Activated CD4-positive, alpha-beta T cell treated with anti-CD3 and anti-CD28 coated beads, Interleukin-2, amount 50 U/mL, for 4 hours (primary cell): Measurements from ENCODE around the gene GALM.
"Not testable (repeated sequence)": the region's sequence is repeated elsewhere in the genome, so short reads cannot be mapped to it uniquely, and the experiment has no call there.

Experiments used
- DNase-seq, 2 experiments: peaks; one replicate each; pipeline ENCODE4 v3.0.0-alpha.2; 2020

Gene GALM

GRCh38 chr2:38665854-38666555 is at the start of gene GALM:
GALM (plus strand) TSS chr2:38666114; CDS start chr2:38666162, 48 bp downstream.
- peak in 1 of 2 experiments; percentile 21 for DNase-seq

DNA sequence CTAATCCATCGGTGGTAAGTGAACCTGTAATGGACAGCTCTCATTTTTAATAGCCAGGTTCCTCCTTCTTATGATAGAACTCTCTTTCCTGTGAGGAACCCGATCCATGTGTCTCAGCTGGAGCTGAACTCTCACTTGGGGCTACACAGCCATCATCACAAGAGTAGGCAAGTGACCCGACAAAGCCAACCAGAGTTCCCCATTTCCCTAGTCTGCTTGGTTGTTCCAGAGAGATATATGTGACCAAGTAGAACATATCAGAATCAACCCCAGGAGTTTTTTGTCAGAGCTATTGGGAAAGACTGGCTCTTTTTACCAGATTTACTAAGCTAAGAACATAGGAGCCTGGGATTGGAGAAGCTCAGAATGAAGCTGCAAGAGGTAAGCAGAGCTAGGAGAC is 48.6 kb upstream of the GALM start:
- no peak for DNase-seq

- no peak for DNase-seq
Measured at GRCh38 chr2:38619458-38620164, 46.3 kb upstream of the GALM start.

- no peak for DNase-seq
Measured at GRCh38 chr2:38620282-38620977, 45.5 kb upstream of the GALM start.

- no peak for DNase-seq
Measured at GRCh38 chr2:38621018-38621417, 44.9 kb upstream of the GALM start.

GRCh38 chr2:38622210-38622609 is 43.7 kb upstream of the GALM start:
- DNase-seq: no peak

DNA sequence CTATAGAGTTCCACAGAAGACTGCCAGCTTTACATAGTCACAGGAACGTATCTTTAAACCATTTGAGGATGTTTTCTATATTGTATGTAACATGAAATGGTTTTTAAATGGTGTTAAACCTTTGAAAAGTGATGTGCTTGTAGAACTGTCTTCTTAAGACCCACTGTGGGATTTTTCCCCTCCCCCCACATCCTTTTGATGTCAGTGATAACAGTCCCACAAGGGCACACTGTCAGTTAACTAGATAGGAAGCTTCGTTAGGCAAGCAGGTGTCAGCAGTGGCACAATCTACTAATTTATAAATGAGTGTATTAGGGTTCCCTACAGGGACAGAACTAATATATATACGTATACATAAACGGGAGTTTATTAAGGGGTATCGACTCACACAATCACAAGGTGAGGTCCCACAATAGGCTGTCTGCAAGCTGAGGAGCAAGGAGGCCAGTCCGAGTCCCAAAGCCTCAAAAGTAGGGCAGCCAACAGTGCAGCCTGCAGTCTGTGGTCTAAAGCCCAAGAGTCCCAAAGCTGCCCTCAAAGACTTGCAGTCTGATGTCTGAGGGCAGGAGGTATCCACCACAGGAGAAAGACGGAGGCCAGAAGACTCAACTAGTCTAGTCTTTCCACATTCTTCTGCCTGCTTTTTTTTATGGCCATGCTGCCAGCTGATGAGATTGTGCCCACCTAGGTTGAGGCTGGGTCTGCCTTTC is 39.4 kb upstream of the GALM start:
- DNase-seq: peak in 1 of 2 experiments; percentile 7

- no peak for DNase-seq
Measured at GRCh38 chr2:38627391-38627790, 38.5 kb upstream of the GALM start.

GRCh38 chr2:38629684-38630083 is 36.2 kb upstream of the GALM start:
- DNase-seq: no peak

GRCh38 chr2:38631976-38632375 is 33.9 kb upstream of the GALM start:
- no peak for DNase-seq

DNA sequence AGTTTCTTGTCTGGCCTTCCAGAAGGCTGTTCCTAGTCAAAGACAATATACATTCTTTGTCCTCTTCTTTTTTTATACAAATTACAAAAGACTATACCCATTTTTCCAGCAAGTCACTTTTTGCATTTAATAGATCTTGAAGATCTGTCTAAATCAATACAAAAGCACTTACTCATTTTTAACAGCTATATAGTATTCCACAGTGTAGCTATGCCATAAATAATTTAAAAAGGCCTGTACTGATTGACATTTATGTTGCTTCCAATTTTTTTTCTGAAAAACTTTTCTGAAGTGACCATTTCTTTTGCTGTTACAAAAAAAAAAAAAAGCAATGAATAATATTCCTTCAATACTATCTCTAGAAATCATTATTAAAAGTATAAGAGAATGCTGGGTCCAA is 32.9 kb upstream of the GALM start:
- DNase-seq: no peak

GRCh38 chr2:38633895-38634294 is 32.0 kb upstream of the GALM start:
- DNase-seq: no peak

DNA sequence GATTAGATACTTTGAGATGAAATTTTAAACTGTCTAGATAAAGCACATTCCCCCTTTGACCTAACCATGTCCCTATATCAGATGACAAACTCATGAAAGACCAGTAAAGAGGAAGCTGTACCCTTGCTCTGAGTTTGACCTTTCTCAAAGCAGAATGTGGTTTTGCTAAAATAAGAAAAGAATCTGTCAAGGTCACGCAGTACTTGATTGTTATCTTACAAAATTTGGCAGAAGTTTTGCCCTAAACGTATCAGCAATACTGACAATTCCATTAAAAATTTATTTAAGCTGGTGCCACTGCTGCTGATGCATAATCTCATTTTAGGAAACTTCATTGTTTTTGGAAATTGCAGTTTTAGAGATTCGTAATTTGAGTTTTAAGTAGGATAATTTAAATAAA is 31.2 kb upstream of the GALM start:
- DNase-seq: no peak

- no peak for DNase-seq
Measured at GRCh38 chr2:38635139-38635538, 30.8 kb upstream of the GALM start.

- DNase-seq: no peak
Measured at GRCh38 chr2:38636069-38636468, 29.8 kb upstream of the GALM start.

GRCh38 chr2:38642373-38643017 is 23.4 kb upstream of the GALM start:
- DNase-seq: not testable (repeated sequence)

GRCh38 chr2:38643021-38643671 is 22.8 kb upstream of the GALM start:
- DNase-seq: no peak

GRCh38 chr2:38643683-38644511 is 22.0 kb upstream of the GALM start:
- DNase-seq: not testable (repeated sequence)

- no peak for DNase-seq
Measured at GRCh38 chr2:38648107-38648761, 17.7 kb upstream of the GALM start.

GRCh38 chr2:38649176-38649728 is 16.7 kb upstream of the GALM start:
- no peak for DNase-seq
